HFF-Myc (cell line): ENCODE data around the gene GTF2H3.
A peak's percentile ranks its signal among the peaks of the same experiment; 100 is the strongest.

Source experiments
- DNase-seq: peaks from one replicate; pipeline ENCODE4 v3.0.0-alpha.2; 2011; ENCODE audit warnings: low read depth; ENCODE audit errors: extremely low read depth
- H3K4me3 ChIP-seq: replicated peaks from 2 replicates; pipeline ENCODE4 v1.5.1; 2011; ENCODE audit warnings: low read depth, mild to moderate bottlenecking, control low read depth, low read length
- CTCF ChIP-seq: IDR thresholded peaks from 2 replicates; pipeline ENCODE4 v1.5.1; 2012; ENCODE audit warnings: mild to moderate bottlenecking, low read depth, low read length, control low read depth; ENCODE audit errors: missing control alignments

The GTF2H3 gene

GRCh38 chr12:123614531-123614930 is 19.1 kb upstream of the GTF2H3 start:
- no peak for TF ChIP-seq CTCF
- DNase-seq: no peak
- H3K4me3 ChIP-seq: no peak overlapping the region

DNA sequence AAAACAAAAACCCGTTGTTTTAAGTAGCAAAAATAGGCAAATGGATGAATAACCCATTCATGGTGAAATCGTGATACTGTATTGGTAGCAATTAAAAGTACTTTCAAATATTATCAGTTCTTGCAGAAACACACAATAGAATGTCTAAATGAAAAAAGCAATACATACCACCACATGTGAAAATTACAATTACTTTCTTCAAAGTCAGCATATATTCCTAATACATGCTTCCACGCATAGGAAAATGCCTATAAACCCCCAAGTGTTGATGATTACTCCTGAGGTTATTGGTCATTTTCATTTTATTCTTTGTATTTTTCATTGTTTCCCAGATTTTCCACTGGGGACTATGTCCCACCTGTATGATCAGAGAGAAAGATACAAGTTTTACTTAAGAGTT is 16.5 kb upstream of the GTF2H3 start:
- TF ChIP-seq CTCF: no peak
- no peak for DNase-seq
- no peak overlapping the region for H3K4me3 ChIP-seq

- DNase-seq: no peak
- no peak for TF ChIP-seq CTCF
- H3K4me3 ChIP-seq: no peak overlapping the region
Observed at GRCh38 chr12:123617580-123617979, 16.0 kb upstream of the GTF2H3 start.

- TF ChIP-seq CTCF: no peak
- DNase-seq: peak; percentile 48
Observed at GRCh38 chr12:123621101-123621500, 12.5 kb upstream of the GTF2H3 start.

GRCh38 chr12:123621619-123622530 is 11.8 kb upstream of the GTF2H3 start:
- no peak for TF ChIP-seq CTCF
- no peak for DNase-seq
- H3K4me3 ChIP-seq: no peak overlapping the region

More at GRCh38 chr12:123621101-123621500, 12.5 kb upstream of the GTF2H3 start:
- H3K4me3 ChIP-seq: no peak overlapping the region

GRCh38 chr12:123634142-123634561 is 523 bp downstream of the GTF2H3 start:
- DNase-seq: no peak
- H3K4me3 ChIP-seq: peak overlapping the region; percentile 88
- TF ChIP-seq CTCF: no peak
